GM12892 (cell line): Measurements from ENCODE around the gene CHADL.
"Not testable (repeated sequence)": the region's sequence is repeated elsewhere in the genome, so short reads cannot be mapped to it uniquely, and the experiment has no call there.

Experiments
- DNase-seq: peaks from one replicate; pipeline ENCODE4 v3.0.0; 2011; ENCODE audit not compliant: insufficient read length
- FAIRE-seq: peaks from 2 replicates; lab custom pipeline; 2011; peaks lifted over from hg19 to GRCh38; lab: Jason Lieb, UNC
- POLR2A ChIP-seq: IDR thresholded peaks from 2 replicates; pipeline ENCODE4 v1.6.1; 2011; ENCODE audit warnings: low read depth, low read length, control low read depth
- POLR2AphosphoS5 ChIP-seq: IDR thresholded peaks from 2 replicates; pipeline ENCODE4 v1.6.1; 2011; ENCODE audit warnings: low read depth, low read length, control low read depth
- TAF1 ChIP-seq: IDR thresholded peaks from 2 replicates; pipeline ENCODE4 v1.6.1; 2011; ENCODE audit warnings: low read depth, mild to moderate bottlenecking, control low read depth, low read length, borderline replicate concordance

CHADL gene

DNA sequence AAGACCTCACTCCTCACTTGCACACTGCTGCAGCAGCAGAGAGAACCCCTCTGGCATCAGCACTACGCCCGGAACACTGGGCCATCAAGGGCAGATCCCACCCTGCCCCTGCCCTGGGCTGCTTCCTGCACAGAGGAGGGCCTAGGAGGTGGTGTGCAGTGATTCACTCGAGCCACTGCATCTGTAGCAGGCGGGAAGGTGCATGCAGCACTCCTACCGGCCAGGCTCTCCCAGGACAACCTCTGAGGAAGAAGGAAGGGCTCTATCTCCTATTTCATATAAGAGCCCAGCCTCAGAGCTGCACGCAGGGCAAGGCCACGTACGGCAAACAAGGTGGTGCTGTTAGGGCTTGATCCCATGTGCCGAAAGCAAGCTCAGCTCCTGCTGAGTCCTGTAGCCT, 31.1 kb upstream of the CHADL start:
- DNase-seq = no peak
- TF ChIP-seq POLR2AphosphoS5 (no peak), POLR2A (no peak), TAF1 (no peak)
- no peak for FAIRE-seq

DNA sequence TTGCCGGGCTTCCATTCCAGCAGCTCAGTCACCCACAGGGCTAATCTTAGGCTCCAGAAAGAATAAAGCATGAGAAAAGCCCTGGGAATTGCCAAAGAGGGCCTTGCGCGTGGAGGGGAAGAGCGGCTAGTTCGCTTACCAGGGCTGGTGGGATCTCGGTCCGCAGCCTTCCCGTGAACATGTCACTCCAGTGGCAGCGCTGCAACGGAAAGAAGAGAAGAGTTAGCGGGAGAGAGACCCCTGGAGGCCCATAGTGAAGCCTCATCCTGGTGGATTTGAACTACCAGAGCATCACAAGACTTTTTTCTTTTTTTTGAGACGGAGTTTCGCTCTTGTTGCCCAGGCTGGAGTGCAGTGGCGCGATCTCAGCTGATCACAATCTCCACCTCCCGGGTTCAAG, 27.2 kb upstream of the CHADL start:
- FAIRE-seq (no peak), DNase-seq (no peak)
- TF ChIP-seq POLR2A (no peak), POLR2AphosphoS5 (no peak), TAF1 (no peak)

DNA sequence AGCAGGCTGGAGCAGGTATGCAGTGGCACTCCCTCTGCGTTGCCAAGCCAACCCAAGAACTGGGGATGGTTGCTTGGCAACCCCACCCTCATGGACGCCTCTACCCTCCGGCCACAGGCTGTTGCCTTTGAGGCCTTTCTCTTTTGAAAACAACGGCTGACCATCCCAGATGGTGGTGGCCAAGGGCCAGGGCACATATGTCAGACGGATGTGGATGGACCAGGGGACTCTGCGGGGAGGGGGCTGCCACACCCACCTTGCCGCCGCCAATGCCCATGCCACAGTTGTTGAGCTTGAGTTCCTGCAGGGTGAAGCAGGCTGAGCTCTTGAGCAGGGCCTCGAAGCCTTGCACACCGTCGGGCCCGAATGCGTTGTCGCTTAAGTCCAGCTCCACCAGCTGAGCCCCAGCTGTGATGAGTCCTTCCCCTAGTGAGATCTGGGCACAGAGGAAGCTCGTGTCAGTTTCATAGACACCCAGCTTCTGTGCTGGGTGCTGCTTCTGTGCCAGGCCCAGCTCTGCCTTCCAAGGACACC, 23.7 kb upstream of the CHADL start:
- TF ChIP-seq POLR2AphosphoS5 (no peak), TAF1 (no peak), POLR2A (no peak)
- FAIRE-seq = no peak
- peak; percentile 12 for DNase-seq

DNA sequence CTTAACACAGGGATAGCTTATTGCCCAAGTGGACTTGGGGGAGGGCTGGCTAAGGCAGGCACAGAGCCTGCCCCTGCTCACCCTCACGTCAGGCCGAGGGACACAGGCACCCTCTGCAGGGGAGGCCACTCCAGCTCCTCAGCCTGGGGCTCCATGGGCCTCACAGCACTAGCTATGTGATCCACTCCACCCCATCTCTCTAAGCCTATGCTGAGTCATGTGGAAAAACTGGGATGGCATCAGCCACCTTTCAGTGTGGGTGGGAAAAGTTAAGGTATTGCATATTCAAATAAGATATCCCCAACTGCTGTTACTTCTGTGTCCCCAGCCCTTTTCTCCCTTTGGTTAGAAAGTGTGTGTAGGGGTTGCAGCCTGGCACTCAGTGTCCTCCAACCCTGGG, 23.0 kb upstream of the CHADL start:
- no peak for FAIRE-seq
- TF ChIP-seq TAF1 (no peak), POLR2A (no peak), POLR2AphosphoS5 (no peak)
- peak; percentile 14 for DNase-seq

DNA sequence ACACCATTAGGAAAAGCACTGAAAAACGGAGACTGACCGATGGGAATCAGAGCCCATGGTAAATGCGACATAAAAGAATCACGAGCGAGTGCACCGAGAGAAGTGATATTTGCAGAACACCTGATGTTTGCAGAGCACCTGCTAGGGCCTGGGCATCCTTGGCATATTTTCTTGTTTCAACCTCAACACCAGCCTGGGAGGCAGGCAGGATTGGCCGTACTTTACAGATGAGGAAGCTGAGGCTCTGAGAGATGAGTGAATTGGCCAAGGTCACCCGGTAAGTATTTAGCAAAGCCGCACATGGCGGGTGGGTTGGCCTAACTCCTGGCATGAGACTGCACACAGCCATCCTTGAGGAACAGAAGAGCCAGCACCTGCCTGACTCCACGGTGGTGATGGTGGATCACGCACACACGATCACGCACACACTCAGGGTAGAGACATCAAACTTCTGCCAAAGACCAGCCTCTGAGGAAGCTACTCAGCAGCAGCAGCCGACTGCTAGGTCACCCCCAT, 21.6 kb upstream of the CHADL start:
- DNase-seq (no peak), FAIRE-seq (no peak)
- TF ChIP-seq POLR2A (no peak), POLR2AphosphoS5 (no peak), TAF1 (no peak)

DNA sequence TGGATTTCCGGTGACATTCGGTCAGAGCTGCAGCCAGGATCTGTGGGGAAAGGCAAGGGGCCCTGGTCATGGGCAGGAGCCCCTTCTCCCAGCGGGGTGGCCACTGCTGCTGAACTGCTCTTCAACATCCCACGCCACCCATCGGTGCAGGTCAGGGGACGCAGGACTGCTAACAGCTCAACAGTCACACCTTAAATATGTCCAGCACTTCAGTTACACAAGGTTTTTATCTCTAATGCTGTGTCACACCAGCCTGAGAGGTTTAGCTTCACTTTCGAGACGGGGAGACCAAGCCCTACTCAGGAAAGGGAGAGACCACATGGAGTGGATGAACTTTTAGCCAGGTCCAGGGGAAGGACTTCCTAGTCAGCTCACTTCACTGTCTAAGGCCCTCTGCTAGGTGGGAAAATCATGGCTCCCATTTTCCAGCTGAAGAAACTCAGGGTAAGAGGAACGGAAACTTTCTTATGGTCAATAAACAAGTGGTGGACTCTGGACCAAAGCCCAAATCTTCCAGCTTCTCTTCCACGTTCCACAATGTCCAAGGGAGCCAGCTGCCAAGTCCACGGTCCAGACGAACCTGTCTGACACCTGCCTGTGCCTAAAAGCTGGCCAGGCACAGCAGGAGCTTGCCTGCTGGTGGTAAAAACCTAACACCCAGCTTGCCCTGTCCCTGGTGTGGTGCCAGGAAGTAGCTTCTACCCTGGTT, 21.0 kb upstream of the CHADL start:
- DNase-seq = no peak
- FAIRE-seq = no peak
- TF ChIP-seq POLR2A = no peak
- no peak for TF ChIP-seq TAF1

DNA sequence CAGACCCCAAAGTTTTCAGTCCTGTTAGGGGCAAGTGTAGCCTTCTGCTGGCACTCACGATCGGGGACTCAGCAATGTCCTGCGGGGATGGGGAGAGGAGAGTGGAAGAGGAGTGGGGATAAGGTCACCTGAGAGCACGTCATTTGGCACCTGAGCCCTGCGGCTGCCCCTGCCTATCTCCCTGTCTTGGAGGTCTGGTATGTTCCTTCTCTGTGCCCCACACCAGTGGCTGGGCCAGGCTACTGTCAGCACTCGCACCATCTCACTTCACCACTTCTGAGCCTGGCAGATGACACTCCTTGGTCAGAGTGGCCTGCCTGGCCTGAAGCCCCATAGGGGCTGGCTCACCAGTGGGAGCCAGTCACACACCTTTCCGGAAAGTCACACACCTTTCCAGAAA, 20.1 kb upstream of the CHADL start:
- TF ChIP-seq POLR2A = no peak
- TF ChIP-seq POLR2AphosphoS5 = no peak
- TF ChIP-seq TAF1 = no peak
- FAIRE-seq (no peak), DNase-seq (no peak)

DNA sequence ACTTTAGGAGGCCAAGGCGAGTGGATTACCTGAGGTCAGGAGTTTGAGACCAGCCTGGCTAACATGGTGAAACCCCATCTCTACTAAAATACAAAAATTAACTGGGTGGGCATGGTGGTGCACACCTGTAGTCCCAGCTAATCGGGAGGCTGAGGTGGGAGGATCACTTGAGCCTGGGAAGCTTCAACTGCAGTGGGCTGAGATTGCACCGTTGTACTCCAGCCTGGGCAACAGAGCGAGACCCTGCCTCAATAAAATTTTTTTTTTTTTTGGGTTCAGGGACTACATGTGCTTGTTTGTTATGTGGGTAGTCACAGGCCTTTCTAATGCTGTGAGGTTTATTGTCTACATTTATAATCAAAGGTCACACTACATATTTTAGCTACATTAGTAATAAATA, 19.0 kb upstream of the CHADL start:
- DNase-seq, FAIRE-seq: not testable (repeated sequence)

DNA sequence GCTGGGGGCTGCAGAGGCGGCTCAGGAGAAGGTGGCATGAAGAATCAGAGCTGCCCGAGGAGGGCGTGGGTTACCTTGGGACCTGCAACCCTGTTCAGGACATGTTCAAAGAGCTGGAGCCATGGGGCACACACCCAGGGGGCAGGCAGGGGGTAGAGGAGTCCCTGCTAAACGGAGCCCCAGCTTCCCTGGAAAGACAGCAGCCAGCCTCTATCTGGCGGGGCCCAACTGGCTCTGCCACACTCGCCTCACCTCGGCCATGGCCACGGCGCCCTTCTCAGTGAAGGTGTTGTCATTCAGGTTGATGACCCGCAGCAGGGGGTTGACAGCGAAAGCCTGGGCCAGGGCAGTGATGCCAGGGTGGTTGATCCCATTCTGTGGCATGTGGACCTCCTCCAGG, 17.0 kb upstream of the CHADL start:
- TF ChIP-seq POLR2AphosphoS5 (no peak), TAF1 (no peak), POLR2A (no peak)
- DNase-seq (no peak), FAIRE-seq (no peak)

DNA sequence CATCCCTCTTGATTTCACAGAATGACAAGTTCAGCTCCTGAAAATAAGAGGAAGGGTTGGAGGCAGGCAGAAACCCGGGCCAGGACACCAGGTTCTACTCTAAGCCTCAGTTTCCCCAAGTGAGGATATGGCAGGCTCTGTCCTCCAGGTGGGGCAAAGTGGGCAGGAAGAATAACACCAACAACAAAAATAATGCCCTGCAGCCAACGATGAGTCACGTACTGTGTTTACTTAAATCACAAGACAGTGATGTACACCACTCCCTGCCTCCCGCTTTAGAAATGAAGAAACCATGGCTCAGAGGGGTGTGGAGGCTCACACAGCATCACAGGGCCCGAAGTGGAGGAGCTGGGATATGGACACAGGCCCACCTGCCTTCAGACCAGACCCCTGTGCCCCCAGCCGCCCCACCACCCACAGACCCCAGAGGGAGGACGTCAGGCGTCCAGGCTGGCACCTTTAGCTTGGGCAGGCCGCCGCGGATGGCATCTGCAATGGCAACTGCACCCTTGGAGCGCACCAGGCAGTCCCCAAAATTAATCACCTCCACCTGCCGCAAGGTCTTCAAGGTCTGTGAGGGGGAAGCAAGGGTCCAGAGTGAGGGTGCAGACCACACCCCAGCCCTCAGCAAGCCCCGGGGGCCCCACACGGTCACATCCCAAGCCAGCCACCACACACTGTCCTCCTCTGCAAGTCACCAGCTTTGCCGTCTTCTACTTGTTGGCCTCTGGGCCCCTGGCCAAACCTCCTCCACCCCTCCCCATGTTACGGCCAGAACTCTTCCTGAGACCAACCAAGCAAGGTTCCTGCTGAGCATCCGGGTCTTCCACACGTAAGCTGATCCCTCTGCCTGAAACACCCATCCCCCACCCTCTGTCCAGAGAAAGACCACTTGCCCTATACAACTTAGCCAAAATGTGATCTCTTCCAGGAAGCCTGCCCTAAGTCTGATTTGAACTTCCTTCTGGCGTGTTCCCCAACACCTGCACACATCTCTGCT, 15.8 kb upstream of the CHADL start:
- DNase-seq (no peak), FAIRE-seq (no peak)
- TF ChIP-seq POLR2A (no peak), POLR2AphosphoS5 (no peak), TAF1 (no peak)

DNA sequence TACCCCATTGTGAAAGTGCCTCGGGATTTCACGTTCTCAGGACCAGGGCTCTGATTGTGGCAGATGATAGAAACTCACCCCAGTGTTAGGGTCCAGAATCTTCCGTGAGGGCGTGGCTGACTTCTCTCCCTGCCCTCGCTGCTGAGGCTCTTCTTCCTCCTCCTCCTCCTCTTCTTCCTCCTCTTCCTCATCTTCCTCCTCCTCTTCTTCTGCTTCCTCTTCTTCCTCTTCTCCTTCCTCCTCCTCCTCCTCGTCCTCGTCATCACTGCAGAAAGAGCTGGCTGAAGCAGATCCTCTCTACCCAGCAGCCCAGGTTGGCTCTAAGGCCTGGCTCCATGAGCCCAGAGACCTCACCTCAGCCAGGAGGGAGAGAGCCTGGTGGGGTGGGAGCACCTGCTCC, 13.5 kb upstream of the CHADL start:
- no peak for FAIRE-seq
- TF ChIP-seq TAF1 (no peak), POLR2AphosphoS5 (no peak), POLR2A (no peak)

DNA sequence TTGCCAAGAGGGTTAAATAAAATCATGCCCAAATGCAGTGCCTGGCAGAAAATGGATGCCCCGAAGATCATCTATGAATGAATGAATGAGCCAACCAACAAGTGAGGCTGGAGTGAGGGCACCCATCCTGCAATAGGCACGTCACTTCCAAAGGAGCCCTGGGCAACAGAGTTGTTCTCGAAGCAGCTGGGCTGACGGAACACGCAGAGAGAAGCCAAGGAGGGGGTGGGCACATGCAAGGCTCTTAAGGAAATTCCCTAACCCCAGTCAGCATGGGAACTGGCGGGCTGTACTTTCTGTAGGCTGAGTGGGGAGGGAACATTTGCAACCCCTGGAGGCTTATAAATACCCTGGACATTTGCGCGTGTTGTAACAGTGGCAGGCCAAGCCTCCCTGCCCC, 11.6 kb upstream of the CHADL start:
- no peak for TF ChIP-seq POLR2AphosphoS5
- no peak for TF ChIP-seq TAF1
- TF ChIP-seq POLR2A = no peak
- no peak for DNase-seq
- no peak for FAIRE-seq

More for the DNA sequence above, 13.5 kb upstream of the CHADL start:
- no peak for DNase-seq

DNA sequence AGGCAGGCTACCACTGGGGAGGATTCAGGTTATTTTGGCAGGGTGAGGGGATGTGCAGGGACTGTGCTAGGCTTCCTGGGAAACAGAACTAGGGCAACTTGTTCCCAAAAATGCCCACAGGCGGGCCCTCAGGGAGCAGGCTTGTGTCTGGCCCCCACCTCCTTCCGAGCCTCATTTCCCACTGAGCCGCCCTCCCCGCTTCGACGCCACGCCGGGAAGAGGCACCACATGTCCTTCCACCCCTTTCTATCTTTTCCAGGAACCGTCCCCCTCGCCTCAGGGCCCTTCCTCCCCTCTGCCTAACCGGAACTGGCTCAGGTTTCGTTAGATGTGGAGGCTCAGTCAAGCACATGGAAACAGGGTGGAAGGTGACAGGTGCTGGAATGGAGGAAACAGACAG, 9.4 kb upstream of the CHADL start:
- no peak for DNase-seq
- no peak for FAIRE-seq
- TF ChIP-seq POLR2A (no peak), POLR2AphosphoS5 (no peak), TAF1 (no peak)
